NCI-H1694 treated with DMSO at 0.1 percent for 48 hours (cell line): ENCODE measurements around the gene ACOXL.

ENCODE experiments used
- DNase-seq: peaks from one replicate; lab custom pipeline; 2025; lab: John Stamatoyannopoulos, UW

Gene ACOXL

GRCh38 chr2:110718990-110719389 lies 13.4 kb upstream of the ACOXL start:
- no peak for DNase-seq

GRCh38 chr2:110720547-110720946 lies 11.8 kb upstream of the ACOXL start:
- no peak for DNase-seq

- no peak for DNase-seq
Measured at GRCh38 chr2:110724820-110725219, 7.6 kb upstream of the ACOXL start.

GRCh38 chr2:110725370-110725769 lies 7.0 kb upstream of the ACOXL start:
- DNase-seq = no peak

GRCh38 chr2:110725859-110726258 lies 6.5 kb upstream of the ACOXL start:
- no peak for DNase-seq

- no peak for DNase-seq
Measured at GRCh38 chr2:110726285-110726684, 6.1 kb upstream of the ACOXL start.

GRCh38 chr2:110727923-110728322 lies 4.5 kb upstream of the ACOXL start:
- DNase-seq = no peak

- no peak for DNase-seq
Measured at GRCh38 chr2:110729106-110729505, 3.3 kb upstream of the ACOXL start.

- DNase-seq = no peak
Measured at GRCh38 chr2:110731064-110731463, 1.3 kb upstream of the ACOXL start.

GRCh38 chr2:110735366-110735765 lies 3.0 kb downstream of the ACOXL start:
- no peak for DNase-seq

GRCh38 chr2:110737783-110738182 lies 5.4 kb downstream of the ACOXL start:
- DNase-seq = no peak

GRCh38 chr2:110740747-110741349 lies 8.5 kb downstream of the ACOXL start:
- no peak for DNase-seq

- DNase-seq = no peak
Measured at GRCh38 chr2:110741491-110741980, 9.2 kb downstream of the ACOXL start.

- no peak for DNase-seq
Measured at GRCh38 chr2:110742412-110742811, 10.0 kb downstream of the ACOXL start.

GRCh38 chr2:110743600-110743999 lies 11.2 kb downstream of the ACOXL start:
- DNase-seq = no peak

- DNase-seq = no peak
Measured at GRCh38 chr2:110744429-110744828, 12.1 kb downstream of the ACOXL start.

GRCh38 chr2:110745048-110745447 lies 12.7 kb downstream of the ACOXL start:
- no peak for DNase-seq

GRCh38 chr2:110746586-110747521 lies 14.5 kb downstream of the ACOXL start:
- no peak for DNase-seq

- no peak for DNase-seq
Measured at GRCh38 chr2:110747522-110748488, 15.4 kb downstream of the ACOXL start.

GRCh38 chr2:110748489-110748867 lies 16.1 kb downstream of the ACOXL start:
- DNase-seq = peak; percentile 13

- DNase-seq = no peak
Measured at GRCh38 chr2:110751642-110752041, 19.3 kb downstream of the ACOXL start.

- no peak for DNase-seq
Measured at GRCh38 chr2:110752871-110753270, 20.5 kb downstream of the ACOXL start.
